ENCODE data around the gene HEATR3. TPM values are rescaled to one million over a fixed set of nuclear protein-coding genes. Genes with fewer than 3 reads are reported as not detected.

HEATR3 gene
- total and polyA plus RNA-seq, 8 donors, result 2.5 to 12.2 (median 7.6) TPM

DNA sequence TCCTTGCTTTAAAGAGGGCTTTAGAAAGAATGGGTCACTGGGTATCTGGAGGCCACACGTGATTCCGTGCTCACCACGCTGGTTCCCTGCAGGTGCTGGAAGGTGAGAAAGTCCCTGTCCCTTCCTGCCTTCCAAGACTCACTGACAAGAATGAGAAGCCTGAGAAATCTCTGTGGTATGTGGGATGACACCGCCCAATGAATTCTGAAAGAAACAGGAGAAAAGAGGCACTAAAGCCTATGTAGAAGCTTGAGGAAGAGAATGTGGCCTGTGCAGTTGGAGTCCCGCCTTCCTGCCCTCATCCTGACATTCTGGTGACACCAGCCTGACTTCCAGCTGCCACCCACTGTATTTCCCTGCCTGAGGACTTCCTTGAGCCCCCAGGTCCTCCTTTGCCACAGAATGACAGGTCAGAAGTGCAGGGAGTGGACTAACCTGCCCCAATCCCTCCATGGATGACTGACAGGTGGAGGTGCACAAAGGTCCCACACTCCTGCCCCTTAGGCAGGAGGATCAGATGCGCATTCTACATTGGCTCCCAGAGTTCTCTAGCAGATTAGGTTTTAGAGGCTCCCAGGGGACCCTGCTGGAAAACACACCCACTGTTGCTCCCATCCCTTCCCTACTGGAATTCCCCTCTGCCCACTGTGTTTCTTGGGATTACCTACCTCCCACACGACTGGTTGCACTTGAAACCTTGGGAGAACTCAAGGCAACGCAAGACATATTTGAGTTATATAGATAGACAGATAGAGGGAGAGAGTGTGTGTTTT lies 48.8 kb downstream of the HEATR3 start:
- Histone ChIP-seq H3K4me3 (no peak overlapping the region), H3K4me1 (no peaks in the 10 kb centered on the region), H3K36me3 (no peaks in the 10 kb centered on the region), H3K27ac (no peak overlapping the region), H3K27me3 (no peaks in the 10 kb centered on the region), H3K9me3 (no peaks in the 10 kb centered on the region)
- FAIRE-seq (no peak), ATAC-seq (no peak), DNase-seq (no peak)
- 84 to 88% methylated on average over 8 of the region's 8 CpGs for WGBS, 2 donors
- TF ChIP-seq, protein P1, sequence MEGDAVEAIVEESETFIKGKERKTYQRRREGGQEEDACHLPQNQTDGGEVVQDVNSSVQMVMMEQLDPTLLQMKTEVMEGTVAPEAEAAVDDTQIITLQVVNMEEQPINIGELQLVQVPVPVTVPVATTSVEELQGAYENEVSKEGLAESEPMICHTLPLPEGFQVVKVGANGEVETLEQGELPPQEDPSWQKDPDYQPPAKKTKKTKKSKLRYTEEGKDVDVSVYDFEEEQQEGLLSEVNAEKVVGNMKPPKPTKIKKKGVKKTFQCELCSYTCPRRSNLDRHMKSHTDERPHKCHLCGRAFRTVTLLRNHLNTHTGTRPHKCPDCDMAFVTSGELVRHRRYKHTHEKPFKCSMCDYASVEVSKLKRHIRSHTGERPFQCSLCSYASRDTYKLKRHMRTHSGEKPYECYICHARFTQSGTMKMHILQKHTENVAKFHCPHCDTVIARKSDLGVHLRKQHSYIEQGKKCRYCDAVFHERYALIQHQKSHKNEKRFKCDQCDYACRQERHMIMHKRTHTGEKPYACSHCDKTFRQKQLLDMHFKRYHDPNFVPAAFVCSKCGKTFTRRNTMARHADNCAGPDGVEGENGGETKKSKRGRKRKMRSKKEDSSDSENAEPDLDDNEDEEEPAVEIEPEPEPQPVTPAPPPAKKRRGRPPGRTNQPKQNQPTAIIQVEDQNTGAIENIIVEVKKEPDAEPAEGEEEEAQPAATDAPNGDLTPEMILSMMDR (IDR thresholded peaks at IDR 0.05), result no peak
- intact Hi-C loops (cut with DNase I), result no loop called here

DNA sequence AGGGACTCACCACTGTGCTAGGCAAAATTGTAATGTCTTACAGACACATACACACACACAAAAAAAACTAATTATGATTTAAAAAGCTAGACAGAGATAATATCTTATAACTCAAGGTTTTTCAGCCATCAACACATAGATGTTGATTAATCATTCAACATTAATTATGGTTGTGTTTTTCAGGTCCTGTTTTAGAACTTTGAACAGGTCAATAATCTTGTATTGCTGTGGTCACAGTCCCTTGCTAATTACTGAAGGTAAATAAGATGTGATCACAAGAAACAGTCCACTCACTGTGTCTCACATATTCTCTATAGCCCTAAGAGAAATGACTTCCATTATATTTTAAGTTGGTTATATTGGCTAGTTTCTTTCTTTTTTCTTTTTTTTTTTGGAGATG lies 54.9 kb downstream of the HEATR3 start:
- no peaks in the 10 kb centered on the region for H3K36me3 ChIP-seq
- TF ChIP-seq, protein P1 (IDR thresholded peaks at IDR 0.05), result no peak
- intact Hi-C loops (cut with DNase I), result no loop called here
- H3K9me3 ChIP-seq, result no peaks in the 10 kb centered on the region
- ATAC-seq (no peak), DNase-seq (no peak), FAIRE-seq (no peak)
- H3K4me3 ChIP-seq, result no peak overlapping the region
- no peaks in the 10 kb centered on the region for H3K4me1 ChIP-seq
- no peak overlapping the region for H3K27ac ChIP-seq
- no peaks in the 10 kb centered on the region for H3K27me3 ChIP-seq

DNA sequence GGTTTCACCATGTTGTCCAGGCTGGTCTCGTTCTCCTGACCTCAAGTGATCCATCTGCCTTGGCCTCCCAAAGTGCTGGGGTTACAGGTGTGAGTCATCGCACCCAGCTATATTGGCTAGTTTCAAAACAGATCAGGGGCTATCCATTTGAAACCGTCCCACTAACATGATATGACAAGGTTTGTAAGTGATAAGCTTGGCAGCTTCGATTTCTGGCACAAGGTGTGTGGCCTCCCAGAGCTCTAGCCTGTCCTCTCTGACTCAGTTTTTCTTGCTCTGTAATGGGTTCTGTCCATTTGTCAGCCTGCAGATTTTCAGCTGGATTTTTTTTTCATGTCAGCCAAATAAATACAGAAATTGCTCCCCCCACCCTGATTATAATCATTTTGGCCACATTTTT lies 55.5 kb downstream of the HEATR3 start:
- DNase-seq, result no peak
- WGBS, 2 donors, result 64 to 67% methylated on average over 4 of the region's 4 CpGs

DNA sequence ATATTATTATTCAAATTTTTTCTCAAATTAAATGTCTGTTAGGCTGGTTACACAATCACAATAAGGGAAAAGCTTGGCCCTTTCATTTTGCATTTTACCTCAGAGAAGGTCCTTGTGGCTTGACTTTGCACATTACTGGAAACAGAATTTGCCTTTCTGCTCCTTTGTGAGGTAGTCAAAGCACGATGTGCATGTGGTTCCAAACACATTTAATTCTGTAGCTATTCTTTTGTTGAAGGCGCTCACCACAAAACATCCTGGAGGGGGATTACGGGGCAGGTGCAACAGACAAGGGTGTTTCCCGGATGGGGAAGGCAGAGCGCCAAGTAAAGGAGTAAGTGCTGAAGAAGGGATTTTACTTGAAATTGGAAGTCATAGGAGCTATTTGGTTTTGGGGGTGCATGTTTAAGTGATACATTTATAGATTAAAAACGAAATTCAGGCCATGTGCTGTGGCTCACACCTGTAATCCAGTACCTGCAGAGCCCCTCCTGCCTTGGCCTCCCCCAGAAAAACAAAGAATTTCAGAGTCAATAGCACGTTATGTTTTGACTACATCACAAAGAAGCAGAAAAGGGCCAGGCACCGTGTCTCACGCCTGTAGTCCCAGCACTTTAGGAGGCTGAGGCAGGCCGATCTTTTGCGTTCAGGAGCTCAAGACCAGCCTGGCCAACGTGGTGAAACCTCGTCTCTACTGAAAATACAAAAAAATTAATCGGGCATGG lies 56.1 kb downstream of the HEATR3 start:
- 68 to 70% methylated on average over 14 of the region's 14 CpGs for WGBS, 2 donors
- FAIRE-seq, result no peak
- intact Hi-C loops (cut with DNase I), result no loop called here

More for the DNA sequence above, 55.5 kb downstream of the HEATR3 start:
- H3K9me3 ChIP-seq, result no peaks in the 10 kb centered on the region
- FAIRE-seq (no peak), ATAC-seq (no peak)
- no peaks in the 10 kb centered on the region for H3K36me3 ChIP-seq
- H3K4me3 ChIP-seq, result no peak overlapping the region
- no peaks in the 10 kb centered on the region for H3K27me3 ChIP-seq
- intact Hi-C loops (cut with DNase I), result no loop called here
- TF ChIP-seq, protein P1 (IDR thresholded peaks at IDR 0.05), result no peak
- no peaks in the 10 kb centered on the region for H3K4me1 ChIP-seq
- H3K27ac ChIP-seq, result no peak overlapping the region

More for the DNA sequence above, 56.1 kb downstream of the HEATR3 start:
- TF ChIP-seq, protein P1 (IDR thresholded peaks at IDR 0.05), result no peak
- no peaks in the 10 kb centered on the region for H3K4me1 ChIP-seq
- H3K27me3 ChIP-seq, result no peaks in the 10 kb centered on the region
- DNase-seq (no peak), ATAC-seq (no peak)
- no peaks in the 10 kb centered on the region for H3K36me3 ChIP-seq
- H3K4me3 ChIP-seq, result no peak overlapping the region
- H3K9me3 ChIP-seq, result no peaks in the 10 kb centered on the region
- no peak overlapping the region for H3K27ac ChIP-seq

All from pancreas (tissue), 10 donors.